ENCODE results near the gene SLC10A3. TPM values are rescaled to one million over a fixed set of nuclear protein-coding genes. Genes with fewer than 3 reads are reported as not detected.

The SLC10A3 gene
- total RNA-seq, 1 donor from 2014 or later = 7.8 TPM

DNA sequence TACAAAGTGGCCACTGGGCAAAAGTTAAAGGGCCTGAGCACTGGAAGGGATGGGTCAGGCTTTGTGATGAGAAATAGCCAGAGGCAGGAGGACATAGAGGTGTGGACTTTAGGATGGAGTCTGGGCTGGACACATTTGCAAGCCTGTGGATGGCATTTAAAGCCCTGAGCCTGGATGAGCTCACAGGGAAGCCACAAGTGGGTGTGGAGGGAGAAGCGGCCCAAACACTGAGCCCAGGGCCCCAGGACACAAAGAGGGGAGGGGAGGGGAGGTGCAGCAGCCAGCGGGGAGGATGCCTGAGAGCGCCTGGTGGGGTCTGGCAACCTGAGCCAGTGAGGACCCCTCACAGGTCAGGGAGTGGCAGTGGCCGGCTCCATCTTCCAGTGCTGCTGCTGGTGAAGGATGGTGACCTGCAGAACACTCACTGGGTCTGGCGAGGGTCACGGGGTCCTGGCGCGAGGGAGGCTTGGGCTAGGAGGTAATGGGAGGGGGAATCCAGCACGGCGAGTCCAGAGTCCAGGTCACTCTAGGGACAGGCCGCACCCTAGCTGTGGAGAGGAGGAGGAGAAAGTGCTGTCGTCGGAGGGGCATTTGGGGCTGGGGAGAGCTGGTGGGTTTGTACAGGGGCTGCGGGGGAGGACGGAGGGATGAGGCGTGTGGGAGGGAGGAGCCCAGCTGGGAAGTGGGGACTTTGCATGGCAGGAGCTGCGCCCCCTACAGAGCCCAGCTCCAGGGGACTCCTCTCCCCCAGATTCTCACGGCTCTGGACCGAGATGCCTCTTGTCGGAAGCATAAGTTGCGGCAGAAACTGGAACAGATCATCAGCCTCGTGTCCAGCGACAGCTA, 18.4 kb downstream of the SLC10A3 start:
- no peak overlapping the region for H3K27ac Mint-ChIP-seq (ENCODE audit: unreplicated experiment)
- H3K4me1 Mint-ChIP-seq = no peaks in the 10 kb centered on the region
- H3K4me3 Mint-ChIP-seq = no peak overlapping the region
- no peak for DNase-seq (ENCODE audit: low read depth, low spot score)
- no peaks in the 10 kb centered on the region for H3K9me3 Mint-ChIP-seq
- H3K27me3 Mint-ChIP-seq (ENCODE audit: low read depth) = no peaks in the 10 kb centered on the region
- no peak for TF ChIP-seq CTCF (conservative IDR thresholded peaks at IDR 0.05)
- H3K36me3 Mint-ChIP-seq (ENCODE audit: low read depth) = peaks cover 3% of the 10 kb centered on the region

GRCh38 chrX:154470914-154471568, 19.4 kb downstream of the SLC10A3 start:
- Mint-ChIP-seq H3K27ac (ENCODE audit: unreplicated experiment) (no peak overlapping the region), H3K27me3 (ENCODE audit: low read depth) (no peaks in the 10 kb centered on the region), H3K4me1 (no peaks in the 10 kb centered on the region), H3K36me3 (ENCODE audit: low read depth) (peaks cover 3% of the 10 kb centered on the region), H3K4me3 (no peak overlapping the region), H3K9me3 (no peaks in the 10 kb centered on the region)
- no peak for TF ChIP-seq CTCF (conservative IDR thresholded peaks at IDR 0.05)
- no peak for DNase-seq (ENCODE audit: low read depth, low spot score)

DNA sequence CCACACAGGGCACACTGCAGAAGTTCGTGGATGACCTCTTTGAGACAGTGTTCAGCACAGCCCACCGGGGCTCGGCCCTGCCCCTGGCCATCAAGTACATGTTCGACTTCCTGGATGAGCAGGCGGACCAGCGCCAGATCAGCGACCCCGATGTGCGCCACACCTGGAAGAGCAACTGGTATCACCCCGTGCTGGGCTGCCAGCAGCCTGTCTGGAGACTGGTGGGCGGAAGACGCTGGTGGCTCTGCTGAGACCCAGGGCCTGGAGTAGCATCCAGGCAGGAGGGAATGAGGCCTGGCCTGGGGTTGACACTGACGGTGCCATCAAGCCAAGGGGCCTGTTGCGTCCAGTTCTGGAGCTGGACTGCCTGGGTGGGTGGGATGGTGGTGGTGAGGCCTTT, 20.0 kb downstream of the SLC10A3 start:
- Mint-ChIP-seq H3K27me3 (ENCODE audit: low read depth) (no peaks in the 10 kb centered on the region), H3K27ac (ENCODE audit: unreplicated experiment) (no peak overlapping the region), H3K9me3 (no peaks in the 10 kb centered on the region), H3K4me3 (no peak overlapping the region), H3K4me1 (no peaks in the 10 kb centered on the region), H3K36me3 (ENCODE audit: low read depth) (peaks cover 3% of the 10 kb centered on the region)
- DNase-seq (ENCODE audit: low read depth, low spot score) = no peak
- no peak for TF ChIP-seq CTCF (conservative IDR thresholded peaks at IDR 0.05)

DNA sequence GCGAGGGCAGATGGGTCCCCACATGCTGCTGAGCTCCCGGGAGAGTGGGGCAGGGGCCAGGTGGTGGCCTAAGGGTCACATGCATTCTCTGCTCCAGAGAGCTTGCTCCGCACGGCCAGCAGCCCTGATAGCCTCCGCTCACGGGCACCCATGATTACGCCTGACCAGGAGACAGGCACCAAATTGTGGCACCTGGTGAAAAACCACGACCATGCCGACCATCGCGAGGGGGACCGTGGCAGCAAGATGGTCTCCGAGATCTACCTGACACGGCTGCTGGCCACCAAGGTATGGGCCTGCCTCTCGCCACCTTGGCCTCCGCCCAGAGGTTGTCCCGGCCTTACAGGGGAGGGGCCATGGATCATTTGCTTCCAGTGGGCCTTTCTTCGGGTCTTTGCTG, 20.5 kb downstream of the SLC10A3 start:
- no peak overlapping the region for H3K4me3 Mint-ChIP-seq
- no peak overlapping the region for H3K27ac Mint-ChIP-seq (ENCODE audit: unreplicated experiment)
- H3K9me3 Mint-ChIP-seq = no peaks in the 10 kb centered on the region
- TF ChIP-seq CTCF (conservative IDR thresholded peaks at IDR 0.05) = no peak
- H3K36me3 Mint-ChIP-seq (ENCODE audit: low read depth) = peaks cover 3% of the 10 kb centered on the region
- no peak for DNase-seq (ENCODE audit: low read depth, low spot score)
- no peaks in the 10 kb centered on the region for H3K4me1 Mint-ChIP-seq
- no peaks in the 10 kb centered on the region for H3K27me3 Mint-ChIP-seq (ENCODE audit: low read depth)

DNA sequence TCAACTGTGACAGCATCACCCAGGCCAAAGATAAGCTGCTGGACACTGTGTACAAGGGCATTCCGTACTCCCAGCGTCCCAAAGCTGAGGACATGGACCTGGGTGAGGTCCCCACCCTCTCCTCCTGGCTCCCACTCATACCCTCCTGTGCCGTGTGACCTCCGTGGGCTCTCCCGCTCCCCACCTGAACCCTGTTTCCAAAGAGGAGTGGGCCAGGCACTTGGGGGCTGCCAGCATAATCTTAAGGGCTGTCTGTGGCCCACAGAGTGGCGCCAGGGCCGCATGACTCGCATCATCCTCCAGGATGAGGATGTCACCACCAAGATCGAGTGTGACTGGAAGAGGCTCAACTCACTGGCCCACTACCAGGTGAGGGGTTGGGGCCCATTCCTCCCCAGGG, 21.3 kb downstream of the SLC10A3 start:
- DNase-seq (ENCODE audit: low read depth, low spot score) = no peak
- H3K27ac Mint-ChIP-seq (ENCODE audit: unreplicated experiment) = no peak overlapping the region
- peaks cover 3% of the 10 kb centered on the region for H3K36me3 Mint-ChIP-seq (ENCODE audit: low read depth)
- no peaks in the 10 kb centered on the region for H3K27me3 Mint-ChIP-seq (ENCODE audit: low read depth)
- TF ChIP-seq CTCF (conservative IDR thresholded peaks at IDR 0.05) = no peak
- no peaks in the 10 kb centered on the region for H3K4me1 Mint-ChIP-seq
- H3K4me3 Mint-ChIP-seq = no peak overlapping the region
- H3K9me3 Mint-ChIP-seq = no peaks in the 10 kb centered on the region

All from neural crest cell (in vitro differentiated cells).